TTC549 (cell line): ENCODE measurements around the gene LPCAT4.

ENCODE experiments used
- FAIRE-seq: peaks from 2 replicates; lab custom pipeline; 2012; peaks lifted over from hg19 to GRCh38; lab: Jason Lieb, UNC

Gene LPCAT4

DNA sequence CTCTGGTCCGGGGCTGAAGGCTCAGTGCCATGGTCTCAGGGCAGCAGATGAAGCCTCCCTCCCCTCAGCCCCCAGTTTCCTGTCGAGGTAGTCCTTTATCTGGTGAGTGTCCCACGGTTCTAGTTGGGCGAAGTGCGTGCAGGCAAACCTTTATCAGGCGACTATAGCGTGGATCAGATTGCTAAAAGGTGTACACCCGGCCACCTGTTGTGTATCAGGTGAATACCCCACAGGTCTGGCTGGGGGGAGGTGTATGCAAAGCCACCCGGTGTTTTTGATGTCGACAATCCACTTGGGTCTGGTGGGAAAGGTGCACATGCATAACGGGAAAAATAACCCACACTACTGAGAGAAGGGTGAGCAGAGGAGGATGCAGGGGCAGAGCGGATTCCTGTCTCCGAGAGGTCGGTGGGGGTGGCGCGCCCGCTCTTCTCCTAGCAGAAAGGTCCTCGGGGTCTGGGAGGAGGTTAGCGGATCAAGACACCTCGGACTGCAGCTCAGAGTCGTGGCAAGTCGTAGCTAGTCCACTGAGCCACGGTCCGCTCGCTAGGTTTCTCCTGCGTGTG lies 29.9 kb downstream of the LPCAT4 start:
- FAIRE-seq = no peak

DNA sequence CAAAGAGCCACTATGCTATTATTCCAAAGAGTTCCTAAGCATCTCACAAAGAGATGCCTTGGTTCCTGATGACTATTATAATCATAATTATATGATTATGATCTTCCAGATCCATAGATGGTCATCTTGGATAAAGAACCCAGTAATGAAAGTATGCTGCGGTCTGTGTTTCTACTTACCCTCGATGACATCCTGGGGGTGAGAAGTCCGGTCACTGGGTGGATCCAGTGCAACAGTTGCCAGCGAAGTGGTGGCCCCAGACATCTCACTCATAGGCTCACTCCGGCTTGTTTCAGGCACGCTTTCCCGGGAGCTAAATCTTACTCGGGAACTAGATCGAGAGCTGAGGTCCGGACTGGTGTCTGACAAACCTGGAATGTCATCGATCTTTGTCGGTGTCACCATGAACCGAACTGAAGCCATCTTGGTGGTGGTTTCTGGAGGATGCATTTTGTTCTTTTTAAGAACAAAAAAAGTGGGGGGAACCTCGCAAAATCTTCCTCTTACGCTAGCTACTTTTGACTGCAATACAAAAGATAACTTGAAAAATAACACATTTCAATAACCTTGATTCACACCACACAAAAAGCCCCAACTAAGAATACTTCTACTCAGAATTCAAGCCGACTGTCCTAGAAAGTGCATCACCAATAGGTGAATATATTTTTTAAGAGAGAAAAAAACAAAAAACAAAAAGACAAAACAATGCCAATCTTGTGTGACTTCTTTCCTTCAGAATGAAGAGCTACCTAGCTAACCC lies 30.6 kb downstream of the LPCAT4 start:
- FAIRE-seq = no peak

DNA sequence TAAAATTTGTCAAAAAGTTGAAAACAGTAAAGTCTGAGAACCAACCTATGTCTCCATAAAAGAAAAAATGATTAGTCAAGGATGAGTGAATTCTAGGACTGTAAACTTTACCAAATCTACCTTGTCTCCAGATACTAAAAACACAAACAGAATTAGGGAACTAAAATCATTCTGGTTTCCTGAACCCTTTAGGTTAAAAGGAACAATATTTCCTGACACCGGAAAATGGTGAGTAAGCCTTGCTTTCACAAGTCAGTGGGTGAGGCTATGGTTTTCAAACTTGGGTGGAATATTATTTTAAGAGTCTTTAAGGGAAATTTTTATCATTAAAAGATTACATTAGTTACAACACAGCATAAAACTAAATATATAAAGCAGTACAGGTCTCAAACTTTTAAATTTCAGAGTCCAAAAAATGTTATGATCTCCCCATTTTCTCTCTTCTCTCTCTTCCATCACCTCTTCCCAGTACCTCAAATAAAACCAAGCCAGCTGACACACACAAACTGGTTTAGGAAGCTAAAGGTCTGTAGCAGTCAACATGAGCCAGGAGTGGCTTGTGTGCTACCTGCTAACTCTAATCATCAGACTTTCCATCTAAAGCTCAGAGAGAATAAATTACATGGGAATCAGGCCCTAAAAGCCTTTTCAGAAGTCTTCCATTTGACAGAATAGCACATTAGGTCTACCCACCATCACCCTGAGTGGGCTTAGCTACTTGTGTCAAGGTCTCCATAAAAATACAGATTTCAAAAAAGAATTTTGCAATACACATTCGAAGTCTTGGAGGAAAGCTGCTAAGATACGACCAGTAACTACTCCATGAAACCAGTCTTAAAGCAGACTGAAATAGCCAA lies 31.6 kb downstream of the LPCAT4 start:
- no peak for FAIRE-seq

DNA sequence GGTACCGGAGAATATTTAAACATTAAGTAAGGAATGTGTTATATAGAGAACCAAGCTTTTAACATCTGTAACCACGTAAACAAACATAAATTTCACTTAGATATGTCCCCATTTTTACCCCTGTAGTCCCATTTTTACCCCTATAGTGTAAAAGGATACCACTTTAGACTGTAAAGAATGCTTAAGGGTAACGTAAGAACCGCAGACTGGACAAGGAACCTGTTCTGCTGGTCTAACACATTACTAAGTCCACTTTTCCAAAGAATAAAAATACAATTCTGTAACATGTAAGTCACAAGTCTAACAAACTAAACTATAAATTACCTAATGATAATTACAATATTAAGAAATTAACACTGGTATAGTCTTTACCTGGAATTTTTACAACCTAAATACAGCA lies 32.3 kb downstream of the LPCAT4 start:
- no peak for FAIRE-seq

DNA sequence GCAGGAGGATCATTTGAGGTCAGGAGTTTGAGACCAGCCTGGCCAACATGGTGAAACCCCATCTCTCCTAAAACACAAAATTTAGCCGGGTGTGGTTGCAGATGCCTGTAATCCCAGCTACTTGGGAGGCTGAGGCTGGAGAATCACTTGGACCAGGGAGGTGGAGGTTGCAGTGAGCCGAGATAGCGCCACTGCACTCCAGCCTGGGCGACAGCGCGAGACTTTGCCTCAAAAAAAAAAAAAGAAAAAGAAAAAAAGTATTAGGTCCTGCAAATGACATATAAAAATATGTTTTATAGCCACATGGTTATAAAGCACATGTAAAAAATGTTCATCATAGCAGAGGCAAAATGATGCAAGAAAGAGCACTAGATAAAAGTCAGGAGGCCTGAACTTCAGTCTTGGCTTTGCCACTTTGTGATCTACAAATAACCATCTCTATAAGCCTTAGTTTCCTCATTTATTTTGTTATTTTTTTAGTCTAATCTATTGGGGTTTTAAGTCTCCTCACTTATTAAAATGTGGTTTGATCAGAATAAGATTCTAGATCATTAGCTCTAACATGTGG lies 34.4 kb downstream of the LPCAT4 start:
- no peak for FAIRE-seq

DNA sequence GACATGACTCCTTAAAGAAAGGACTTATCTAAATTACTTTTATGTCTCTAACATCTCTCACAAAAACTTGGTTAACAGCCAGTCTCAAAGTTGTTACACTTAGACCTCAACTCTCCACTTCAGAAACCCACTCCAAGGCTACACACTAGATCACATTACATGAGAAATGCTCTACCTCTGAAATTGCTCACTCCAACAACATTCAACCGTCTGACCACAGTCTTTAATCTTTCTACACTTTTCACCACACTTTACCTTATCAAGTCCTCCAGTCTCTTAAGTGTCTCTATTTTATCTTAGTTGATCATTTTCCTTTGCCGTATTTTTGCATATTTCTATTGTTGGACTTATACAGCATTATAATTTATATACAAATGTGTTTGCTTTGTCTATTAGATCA lies 35.2 kb downstream of the LPCAT4 start:
- FAIRE-seq = no peak

DNA sequence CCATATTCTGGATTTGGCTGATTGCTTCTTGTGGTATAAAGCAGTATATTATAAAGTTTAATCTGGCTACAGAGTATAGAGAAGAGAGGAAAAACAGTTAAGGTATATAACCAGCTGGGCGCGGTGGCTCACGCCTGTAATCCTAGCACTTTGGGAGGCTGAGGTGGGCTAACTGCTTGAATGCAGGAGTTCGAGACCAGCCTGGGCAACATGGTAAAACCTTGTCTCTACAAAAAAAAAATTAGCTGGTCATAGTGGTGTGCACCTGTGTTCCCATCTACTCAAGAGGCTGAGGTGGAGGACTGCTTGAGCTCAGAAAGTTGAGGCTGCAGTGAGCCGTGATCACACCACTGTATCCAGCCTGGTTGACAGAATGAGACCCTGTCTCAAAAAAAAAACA lies 36.7 kb downstream of the LPCAT4 start:
- no peak for FAIRE-seq

DNA sequence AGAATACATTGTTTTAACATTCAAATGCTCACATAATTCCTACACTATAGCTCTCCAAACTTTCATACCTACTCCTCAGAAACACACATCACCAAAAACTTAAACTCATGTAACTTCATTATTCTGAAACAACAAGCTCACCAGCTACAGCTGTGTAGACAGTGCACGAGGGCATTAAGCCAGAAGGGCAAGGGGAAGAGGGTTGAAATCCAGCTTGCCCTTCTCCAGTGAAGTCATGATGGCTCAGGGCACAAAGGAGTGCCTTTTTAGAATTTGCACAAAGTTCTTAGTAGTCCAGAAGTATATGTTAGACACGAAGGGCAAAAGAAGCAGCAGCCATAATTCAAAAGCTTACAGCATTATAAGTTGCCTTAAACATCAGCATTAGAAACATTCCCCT lies 38.0 kb downstream of the LPCAT4 start:
- FAIRE-seq = no peak

DNA sequence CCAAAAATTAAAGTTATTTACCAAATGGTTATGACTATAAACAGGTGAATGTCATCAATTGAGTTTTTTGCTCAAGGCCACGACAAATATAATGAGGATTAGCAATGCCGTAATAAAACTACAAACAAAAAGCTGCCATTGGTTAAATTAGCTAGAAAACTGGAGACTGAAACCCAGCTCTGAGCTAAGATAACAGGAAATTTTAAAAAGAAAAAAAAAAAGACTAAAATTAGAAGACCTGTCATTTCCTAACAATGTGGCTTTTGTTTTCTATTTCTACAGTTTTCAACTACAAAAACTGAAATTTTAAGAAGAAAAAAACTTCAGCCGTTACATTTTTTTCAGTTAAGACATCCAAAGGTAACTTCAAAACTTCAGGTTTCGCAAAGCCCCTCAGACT lies 39.1 kb downstream of the LPCAT4 start:
- no peak for FAIRE-seq

DNA sequence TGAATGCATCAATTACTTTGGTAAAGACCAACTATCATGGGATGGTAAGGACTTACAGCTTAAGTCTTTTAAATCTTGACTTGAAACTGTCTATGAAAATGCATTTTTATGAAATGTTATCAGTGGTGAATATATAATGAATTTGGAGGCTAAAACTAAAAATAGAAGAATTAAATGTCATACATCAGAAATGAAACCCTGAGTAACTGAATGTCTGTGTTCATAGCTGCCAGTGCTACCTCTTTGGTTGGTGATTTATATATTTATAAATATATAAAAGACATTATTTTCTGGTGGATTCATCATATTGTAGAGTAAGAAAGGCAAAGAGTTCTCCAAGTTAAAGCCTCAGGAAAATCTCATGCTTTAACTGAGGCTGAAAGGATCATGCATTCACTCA lies 41.6 kb downstream of the LPCAT4 start:
- FAIRE-seq = no peak

DNA sequence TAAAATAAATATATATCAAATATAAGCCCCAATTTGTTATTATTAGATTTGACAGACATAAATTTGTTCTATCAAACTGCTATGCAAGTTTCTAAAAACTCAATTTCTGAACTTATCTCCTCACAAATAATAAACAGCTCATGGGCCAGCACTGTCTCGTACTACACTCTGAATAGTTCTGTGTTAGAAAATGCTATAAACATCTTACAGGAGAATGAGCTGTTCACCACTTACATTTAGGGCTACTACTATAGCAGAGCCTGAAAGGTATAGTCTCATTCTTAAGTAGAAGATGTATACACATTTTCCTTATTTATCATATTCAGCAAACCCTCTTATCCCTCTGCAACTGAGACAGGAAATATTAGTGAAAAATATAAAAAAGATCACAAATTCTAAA lies 42.1 kb downstream of the LPCAT4 start:
- no peak for FAIRE-seq

DNA sequence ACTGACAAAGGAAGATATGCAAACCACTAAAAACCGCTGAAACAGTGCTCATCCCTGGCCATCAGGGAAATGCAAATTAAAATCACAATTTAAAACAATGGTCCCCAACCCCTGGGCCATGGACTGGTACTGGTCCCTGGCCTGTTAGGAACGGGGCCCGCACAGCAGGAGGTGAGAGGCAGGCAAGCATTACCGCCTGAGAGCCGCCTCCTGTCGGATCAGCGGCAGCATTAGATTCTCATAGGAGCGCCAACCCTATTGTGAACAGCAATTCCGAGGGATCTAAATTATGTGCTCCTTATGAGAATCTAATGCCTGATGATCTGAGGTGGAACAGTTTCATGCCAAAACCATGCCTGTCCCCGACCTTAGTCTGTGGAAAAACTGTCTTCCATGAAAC lies 43.8 kb downstream of the LPCAT4 start:
- FAIRE-seq = no peak

DNA sequence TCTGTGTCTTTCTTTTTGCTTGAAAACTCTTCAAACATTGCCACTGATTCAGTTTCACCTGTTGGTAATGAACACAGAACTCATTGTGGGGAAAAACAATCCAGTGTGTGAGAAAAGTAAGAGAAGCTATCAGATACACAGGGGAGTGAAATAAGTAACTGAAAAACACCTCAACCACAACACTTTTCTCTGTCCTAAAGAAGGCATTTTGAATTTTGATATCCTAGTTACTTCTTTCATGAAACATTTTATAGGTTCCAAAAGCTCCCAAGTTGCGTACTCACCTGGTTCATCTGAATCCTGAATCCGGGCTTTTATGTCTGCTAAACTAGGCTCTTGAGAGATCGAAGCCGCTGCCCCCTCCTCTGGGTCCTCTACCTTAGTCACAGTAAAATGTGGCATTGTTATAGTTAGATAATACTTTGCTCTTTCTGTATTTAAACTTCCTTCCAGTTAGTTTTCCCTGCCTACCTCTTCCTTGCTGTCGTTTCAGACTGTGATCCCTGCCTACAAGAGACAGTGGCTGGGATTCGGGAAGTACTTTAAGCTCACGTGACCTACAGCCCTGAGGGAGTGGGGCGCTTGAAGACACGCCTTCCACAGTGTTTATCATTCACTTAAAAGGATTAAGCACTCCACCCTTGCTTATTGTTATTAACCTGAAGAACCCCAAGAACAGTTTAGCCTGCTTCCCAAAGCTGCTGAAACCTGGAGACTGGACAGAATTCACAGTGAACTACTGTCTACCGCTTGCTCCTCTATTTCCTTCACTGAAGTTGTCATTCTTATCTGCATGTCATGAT lies 48.5 kb downstream of the LPCAT4 start:
- FAIRE-seq = no peak

DNA sequence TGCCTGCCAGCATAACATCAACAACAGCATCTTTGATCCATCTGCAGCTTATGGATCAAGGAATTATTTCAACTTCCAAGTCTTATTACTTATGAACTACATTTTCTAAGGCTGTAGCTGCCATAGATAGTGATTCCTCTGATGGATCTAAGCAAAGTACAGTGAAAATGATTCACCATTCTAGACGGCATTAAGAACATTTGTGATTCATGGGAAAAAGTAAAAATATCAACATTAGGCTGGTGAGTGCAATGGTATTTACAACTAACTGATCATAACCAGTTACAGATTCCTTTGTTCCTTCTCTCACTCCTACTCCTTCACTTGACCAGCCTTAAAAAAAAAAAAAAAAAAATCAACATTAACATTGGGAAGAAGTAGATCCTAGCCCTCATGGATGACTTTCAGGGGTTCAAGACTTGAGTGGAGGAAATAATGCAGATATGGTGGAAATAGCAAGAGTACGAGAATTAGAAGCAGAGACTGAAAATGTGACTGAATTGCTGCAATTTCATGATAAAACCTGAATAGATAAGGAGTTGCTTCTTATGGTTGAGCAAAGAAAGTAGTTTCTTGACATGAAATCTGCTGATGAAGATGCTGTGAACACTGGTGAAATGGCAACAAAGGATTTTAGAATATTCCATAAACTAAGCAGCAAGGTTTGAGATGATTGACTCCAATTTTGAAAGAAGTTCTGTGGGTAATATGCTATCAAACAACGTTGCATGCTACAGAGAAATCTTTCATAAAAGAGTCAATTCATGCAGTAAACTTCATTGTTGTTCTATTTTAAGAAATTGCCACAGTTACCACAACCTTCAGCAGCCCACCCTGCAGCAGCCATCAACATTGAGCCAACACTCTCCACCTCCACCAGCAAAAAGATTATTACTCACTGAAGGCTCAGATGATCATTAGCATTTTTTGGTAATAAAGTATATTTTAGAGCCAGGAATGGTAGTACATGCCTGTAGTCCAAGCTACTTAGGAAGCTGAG lies 52.2 kb downstream of the LPCAT4 start:
- FAIRE-seq = no peak

DNA sequence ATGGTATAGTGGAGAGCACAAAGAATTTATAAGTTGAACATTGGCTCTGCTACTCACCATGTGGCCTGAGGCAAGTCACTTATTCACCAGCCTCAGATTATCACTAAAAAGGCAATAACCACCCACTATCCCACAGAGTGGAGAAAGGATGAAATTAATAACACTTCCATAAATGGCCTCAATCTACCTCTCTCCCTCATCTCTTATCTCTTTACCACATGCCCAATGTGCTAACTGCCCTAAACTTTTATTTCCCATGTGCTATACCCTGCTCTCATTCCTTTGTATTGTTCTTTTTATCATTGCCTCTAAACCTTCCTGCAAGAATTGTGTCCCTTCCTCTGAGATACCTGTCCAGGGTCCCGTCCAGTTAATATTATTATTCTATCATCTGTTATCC lies 55.4 kb downstream of the LPCAT4 start:
- FAIRE-seq = no peak
